NCI-H1105 (cell line): ENCODE data around the gene RAB20.
"Not testable (repeated sequence)": the region's sequence is repeated elsewhere in the genome, so short reads cannot be mapped to it uniquely, and the experiment has no call there.

ENCODE experiments used
- DNase-seq: peaks from one replicate; lab custom pipeline; 2025; lab: John Stamatoyannopoulos, UW

The RAB20 gene

GRCh38 chr13:110491869-110492678 lies 69.4 kb downstream of the RAB20 start:
- DNase-seq: no peak

GRCh38 chr13:110490009-110490770 lies 71.3 kb downstream of the RAB20 start:
- DNase-seq: no peak

GRCh38 chr13:110486880-110487279 lies 74.6 kb downstream of the RAB20 start:
- not testable (repeated sequence) for DNase-seq

- no peak for DNase-seq
Measured at GRCh38 chr13:110486061-110486715, 75.3 kb downstream of the RAB20 start.

- DNase-seq: no peak
Measured at GRCh38 chr13:110485604-110486003, 75.9 kb downstream of the RAB20 start.

GRCh38 chr13:110484290-110485048 lies 77.1 kb downstream of the RAB20 start:
- no peak for DNase-seq

GRCh38 chr13:110483386-110483968 lies 78.0 kb downstream of the RAB20 start:
- no peak for DNase-seq

GRCh38 chr13:110480161-110480560 lies 81.4 kb downstream of the RAB20 start:
- DNase-seq: no peak

- DNase-seq: no peak
Measured at GRCh38 chr13:110479648-110480047, 81.9 kb downstream of the RAB20 start.

- no peak for DNase-seq
Measured at GRCh38 chr13:110479215-110479545, 82.3 kb downstream of the RAB20 start.

- no peak for DNase-seq
Measured at GRCh38 chr13:110478405-110479214, 82.9 kb downstream of the RAB20 start.

GRCh38 chr13:110477706-110478245 lies 83.7 kb downstream of the RAB20 start:
- no peak for DNase-seq

- no peak for DNase-seq
Measured at GRCh38 chr13:110476220-110476617, 85.3 kb downstream of the RAB20 start.

GRCh38 chr13:110475550-110476219 lies 85.8 kb downstream of the RAB20 start:
- DNase-seq: no peak

- no peak for DNase-seq
Measured at GRCh38 chr13:110475117-110475516, 86.4 kb downstream of the RAB20 start.

GRCh38 chr13:110474713-110475112 lies 86.8 kb downstream of the RAB20 start:
- DNase-seq: no peak
